HepG2 (cell line): ENCODE measurements around the gene FUBP3. TPM values are rescaled to one million over a fixed set of nuclear protein-coding genes. Genes with fewer than 3 reads are reported as not detected.

Source experiments
- CREB1 ChIP-seq, 2 experiments: fragments of 450-650 bp in 1 of 2; IDR thresholded peaks; 2 replicates each; pipeline ENCODE4 v1.6.1; 2016 to 2017; ENCODE audit warnings: control low read depth in 1 of 2, mild to moderate bottlenecking in 1 of 2, missing compliant biosample characterization in 1 of 2, missing genetic modification characterization in 1 of 2
- FOXA1 ChIP-seq, 2 experiments: fragments of 450-650 bp in 1 of 2; sonication (generic) in 1 of 2; formaldehyde crosslinking in 1 of 2; IDR thresholded peaks; 2 replicates each; pipeline versions ENCODE4 v1.4.0 to v1.6.1; 2016 to 2020; ENCODE audit warnings: missing genetic modification reagents in 1 of 2
- HMGXB4 ChIP-seq, 2 experiments: sonication (generic) in 1 of 2; formaldehyde crosslinking in 1 of 2; IDR thresholded peaks; 2 replicates each; pipeline versions ENCODE4 v1.4.0 to v1.6.1; 2018 to 2020; ENCODE audit warnings: missing genetic modification reagents in 2 of 2, borderline replicate concordance in 1 of 2, low read depth in 1 of 2, mild to moderate bottlenecking in 1 of 2, missing biosample characterization in 1 of 2
- PATZ1 ChIP-seq: sonication (generic); formaldehyde crosslinking; IDR thresholded peaks from 2 replicates; pipeline ENCODE4 v1.4.0; 2020; ENCODE audit warnings: missing genetic modification reagents
- PLSCR1 ChIP-seq: sonication (generic); formaldehyde crosslinking; IDR thresholded peaks from 2 replicates; pipeline ENCODE4 v1.5.0; 2020; ENCODE audit warnings: missing genetic modification reagents, mild to moderate bottlenecking, borderline replicate concordance
- PRDM10 ChIP-seq: sonication (generic); formaldehyde crosslinking; IDR thresholded peaks from 2 replicates; pipeline ENCODE4 v1.4.0; 2020; ENCODE audit warnings: low read depth, missing genetic modification reagents
- RFX1 ChIP-seq: fragments of 450-650 bp; IDR thresholded peaks from 2 replicates; pipeline ENCODE4 v1.6.1; 2017
- SIX4 ChIP-seq: sonication (generic); formaldehyde crosslinking; IDR thresholded peaks from 2 replicates; pipeline ENCODE4 v1.4.0; 2020; ENCODE audit warnings: missing genetic modification reagents
- SOX13 ChIP-seq, 3 experiments: fragments of 450-650 bp in 1 of 3; sonication (generic) in 1 of 3; formaldehyde crosslinking in 1 of 3; IDR thresholded peaks in 2 of 3; conservative IDR thresholded peaks in 1 of 3; 2 replicates each; pipeline versions ENCODE4 v1.5.0 to v1.6.1; 2016 to 2020; ENCODE audit warnings: antibody characterized with exemption in 1 of 3, mild to moderate bottlenecking in 1 of 3, missing compliant biosample characterization in 1 of 3, missing genetic modification reagents in 1 of 3, moderate library complexity in 1 of 3
- SOX6 ChIP-seq, 2 experiments: fragments of 450-650 bp in 1 of 2; sonication (generic) in 1 of 2; formaldehyde crosslinking in 1 of 2; IDR thresholded peaks; 2 replicates each; pipeline versions ENCODE4 v1.4.0 to v1.6.1; 2017 to 2020; ENCODE audit warnings: antibody characterized with exemption in 1 of 2, mild to moderate bottlenecking in 1 of 2, missing genetic modification reagents in 1 of 2
- TAF1 ChIP-seq: sonication (generic); formaldehyde crosslinking; IDR thresholded peaks from 2 replicates; pipeline ENCODE4 v1.4.0; 2020; ENCODE audit warnings: missing genetic modification reagents
- TCF7 ChIP-seq: sonication (generic); IDR thresholded peaks from 2 replicates; pipeline ENCODE4 v1.6.1; 2016; ENCODE audit warnings: antibody characterized with exemption, low read depth
- TSC22D2 ChIP-seq: sonication (generic); formaldehyde crosslinking; IDR thresholded peaks from 2 replicates; pipeline ENCODE4 v1.5.1; 2020; ENCODE audit warnings: missing genetic modification reagents, mild to moderate bottlenecking, borderline replicate concordance
- ZBTB44 ChIP-seq: sonication (generic); formaldehyde crosslinking; IDR thresholded peaks from 2 replicates; pipeline ENCODE4 v1.4.0; 2020; ENCODE audit warnings: missing genetic modification reagents
- ZFP36 ChIP-seq: fragments of 150-350 bp; IDR thresholded peaks from 2 replicates; pipeline ENCODE4 v1.6.1; 2018; ENCODE audit warnings: borderline replicate concordance, low read length, low read depth; ENCODE audit not compliant: partially characterized antibody
- ZNF230 ChIP-seq: sonication (generic); formaldehyde crosslinking; IDR thresholded peaks from 2 replicates; pipeline ENCODE4 v1.4.0; 2020; ENCODE audit warnings: mild to moderate bottlenecking, missing genetic modification reagents
- ZNF577 ChIP-seq: sonication (generic); formaldehyde crosslinking; IDR thresholded peaks from 2 replicates; pipeline ENCODE4 v1.4.0; 2020; ENCODE audit warnings: mild to moderate bottlenecking, low read depth, missing genetic modification reagents, borderline replicate concordance
- ZNF775 ChIP-seq: sonication (generic); formaldehyde crosslinking; IDR thresholded peaks from 2 replicates; pipeline ENCODE4 v1.4.0; 2020; ENCODE audit warnings: missing genetic modification reagents, mild to moderate bottlenecking, moderate library complexity, borderline replicate concordance
- polyA plus RNA-seq, 8 experiments: library from polyadenylated mRNA; depleted of rRNA in 3 of 8; stranded (reverse) in 7 of 8; unstranded in 1 of 8; fragments of >200 nt; fragmentation: Illumina TruSeq in 4 of 8; extraction: Trizol in 4 of 8; gene quantifications; 2 replicates each; pipeline versions ENCODE4 v1.2.1 to v1.2.3, GENCODE V29; 2011 to 2016; ENCODE audit warnings: low read depth in 4 of 8, missing spikeins in 1 of 8, mixed read lengths in 1 of 8; ENCODE audit not compliant: insufficient read depth in 1 of 8
- total RNA-seq, 5 experiments: library from RNA; depleted of rRNA; stranded (reverse); fragments of >200 nt; fragmentation: Illumina TruSeq; extraction: Trizol; gene quantifications; 2 replicates each; pipeline ENCODE4 v1.2.3, GENCODE V29; 2016; ENCODE audit warnings: low read depth in 1 of 5

FUBP3 gene
- total and polyA plus RNA-seq, 2 of the 13 experiments (the other 11 are each of a cell fraction or from before 2014, with no cell fraction given), result 28.7 to 40.0 TPM

GRCh38 chr9:130601100-130601499, 21.7 kb downstream of the FUBP3 start (continued):
- no peak for TF ChIP-seq ZBTB44 (CRISPR knock-in tag)
- no peak for TF ChIP-seq TAF1 (CRISPR knock-in tag)
- no peak for TF ChIP-seq ZNF775 (CRISPR knock-in tag)
- no peak for TF ChIP-seq ZNF230 (CRISPR knock-in tag)
- no peak for TF ChIP-seq PLSCR1 (CRISPR knock-in tag)
- TF ChIP-seq SOX6 (IDR thresholded peaks at IDR 0.05), result no peak
- peak; percentile 65 for TF ChIP-seq SOX6 (CRISPR knock-in tag; IDR thresholded peaks at IDR 0.05)
- peak; percentile 17; the same call in 1 of the 2 replicates for TF ChIP-seq PATZ1 (CRISPR knock-in tag)
- no peak for TF ChIP-seq ZFP36
- no peak for TF ChIP-seq SOX13 (IDR thresholded peaks at IDR 0.05)
- TF ChIP-seq SOX13 (CRISPR knock-in tag; conservative IDR thresholded peaks at IDR 0.05 in 1 of 2, IDR thresholded peaks at IDR 0.05 in 1 of 2), result peak in 1 of 2 experiments; percentile 55; a peak in 2 of 4 replicates
- no peak for TF ChIP-seq SIX4 (CRISPR knock-in tag)
- TF ChIP-seq TCF7, result peak; percentile 67
- TF ChIP-seq HMGXB4 (CRISPR knock-in tag; IDR thresholded peaks at IDR 0.05; ENCODE audit: borderline replicate concordance in 1 of 2, low read depth in 1 of 2), result no peak
- TF ChIP-seq ZNF577 (CRISPR knock-in tag), result no peak
- no peak for TF ChIP-seq CREB1 (IDR thresholded peaks at IDR 0.05)
- peak; percentile 28; the same call in 1 of the 2 replicates for TF ChIP-seq CREB1 (CRISPR knock-in tag; IDR thresholded peaks at IDR 0.05)
- TF ChIP-seq PRDM10 (CRISPR knock-in tag), result no peak
- TF ChIP-seq TSC22D2 (CRISPR knock-in tag), result no peak
- no peak for TF ChIP-seq RFX1
- TF ChIP-seq FOXA1 (IDR thresholded peaks at IDR 0.05), result no peak
- TF ChIP-seq FOXA1 (CRISPR knock-in tag; IDR thresholded peaks at IDR 0.05), result peak; percentile 57
